OCI-LY7 (cell line): ENCODE results near the gene VPS37C. TPM values are rescaled to one million over a fixed set of nuclear protein-coding genes. Genes with fewer than 3 reads are reported as not detected.

Experiments used
- BruUV-seq: library from RNA; stranded (reverse); fragments of 400-500 nt; replicated peaks from 2 replicates; lab custom pipeline; 2021; lab: Mats Ljungman, UMichigan
- CTCF ChIA-PET: fragments of 300-600 bp; sonication (Branson Sonifier 250); formaldehyde crosslinking; loops from one replicate; lab custom pipeline; 2022; ENCODE audit warnings: antibody characterized with exemption; ENCODE audit not compliant: unreplicated experiment; lab: Charles Lee
- POLR2A ChIA-PET: fragments of 300-600 bp; sonication (Branson Sonifier 250); formaldehyde crosslinking; loops from one replicate; lab custom pipeline; 2022; ENCODE audit warnings: antibody characterized with exemption; lab: Charles Lee
- DNase-seq: peaks from one replicate; pipeline ENCODE4 v3.0.0-alpha.2; 2015; ENCODE audit warnings: low spot score
- H2AFZ ChIP-seq: fragments of 200-600 bp; sonication (generic), shearing (Covaris generic); 2 replicates; pipeline ENCODE4 v1.6.1; 2014; ENCODE audit warnings: mild to moderate bottlenecking, antibody characterized with exemption, low read length, moderate library complexity
- H3K27ac ChIP-seq: fragments of 200-600 bp; sonication (generic); 2 replicates; pipeline ENCODE4 v1.5.1; 2014; ENCODE audit warnings: mixed run types, low read depth, mild to moderate bottlenecking, moderate library complexity, low read length, inconsistent platforms; ENCODE audit not compliant: poor library complexity, severe bottlenecking
- H3K36me3 ChIP-seq: fragments of 200-600 bp; sonication (generic); 2 replicates; pipeline ENCODE4 v1.6.1; 2014; ENCODE audit warnings: mild to moderate bottlenecking, antibody characterized with exemption, low read length, moderate library complexity, mixed read lengths; ENCODE audit not compliant: insufficient read depth
- H3K4me1 ChIP-seq: fragments of 200-600 bp; sonication (generic); 2 replicates; pipeline ENCODE4 v1.5.1; 2014; ENCODE audit warnings: mild to moderate bottlenecking, low read length; ENCODE audit not compliant: insufficient read depth, poor library complexity, severe bottlenecking
- H3K4me2 ChIP-seq: fragments of 200-600 bp; sonication (generic); 2 replicates; pipeline ENCODE4 v1.6.1; 2014; ENCODE audit warnings: mild to moderate bottlenecking, low read length
- H3K4me3 ChIP-seq: fragments of 200-600 bp; sonication (generic); 2 replicates; pipeline ENCODE4 v1.5.1; 2014; ENCODE audit warnings: mild to moderate bottlenecking, low read depth, low read length; ENCODE audit not compliant: poor library complexity, severe bottlenecking
- H3K79me2 ChIP-seq: fragments of 200-600 bp; sonication (generic); 2 replicates; pipeline ENCODE4 v1.6.1; 2016; ENCODE audit warnings: low read depth, mild to moderate bottlenecking, low read length, moderate library complexity, mixed read lengths; ENCODE audit not compliant: insufficient read depth
- H3K9me2 ChIP-seq: fragments of 200-600 bp; sonication (generic); 2 replicates; pipeline ENCODE4 v1.6.1; 2016; ENCODE audit warnings: mild to moderate bottlenecking, low read length, mixed read lengths; ENCODE audit not compliant: insufficient read depth
- H3K9me3 ChIP-seq: fragments of 200-600 bp; sonication (generic); 2 replicates; pipeline ENCODE4 v1.6.1; 2014; ENCODE audit warnings: mild to moderate bottlenecking, mixed run types, low read length, mixed read lengths
- H4K20me1 ChIP-seq: fragments of 200-600 bp; sonication (generic); 2 replicates; pipeline ENCODE4 v1.6.1; 2014; ENCODE audit warnings: mild to moderate bottlenecking, antibody characterized with exemption, low read length, moderate library complexity, mixed read lengths; ENCODE audit not compliant: insufficient read depth
- EZH2phosphoT487 ChIP-seq: fragments of 200-600 bp; sonication (generic); IDR thresholded peaks from 2 replicates; pipeline ENCODE4 v1.6.1; 2018; ENCODE audit warnings: low read depth, borderline replicate concordance, mild to moderate bottlenecking, mixed run types, antibody characterized with exemption, low read length, moderate library complexity, mixed read lengths
- intact Hi-C: fragments of 100-400 bp; cut with micrococcal nuclease; formaldehyde crosslinking; loops from one replicate; pipeline ENCODE4 v1.10.0; 2022; ENCODE audit not compliant: unreplicated experiment
- total RNA-seq, 2 experiments: library from RNA; depleted of rRNA in 1 of 2; stranded (reverse); fragments of >200 nt in 1 of 2; shearing (Covaris generic) in 1 of 2; gene quantifications; 2 replicates each; pipeline ENCODE4 v1.2.3, GENCODE V29; 2014 to 2022
- TF ChIP-seq, protein P1 (sequence below): fragments of 200-600 bp; sonication (generic); conservative IDR thresholded peaks from 2 replicates; pipeline ENCODE4 v1.5.1; 2014; ENCODE audit warnings: mild to moderate bottlenecking, antibody characterized with exemption, low read length, moderate library complexity, mixed read lengths

VPS37C gene
- total RNA-seq, 2 experiments from 2014 or later = 10.3 to 12.8 TPM

DNA sequence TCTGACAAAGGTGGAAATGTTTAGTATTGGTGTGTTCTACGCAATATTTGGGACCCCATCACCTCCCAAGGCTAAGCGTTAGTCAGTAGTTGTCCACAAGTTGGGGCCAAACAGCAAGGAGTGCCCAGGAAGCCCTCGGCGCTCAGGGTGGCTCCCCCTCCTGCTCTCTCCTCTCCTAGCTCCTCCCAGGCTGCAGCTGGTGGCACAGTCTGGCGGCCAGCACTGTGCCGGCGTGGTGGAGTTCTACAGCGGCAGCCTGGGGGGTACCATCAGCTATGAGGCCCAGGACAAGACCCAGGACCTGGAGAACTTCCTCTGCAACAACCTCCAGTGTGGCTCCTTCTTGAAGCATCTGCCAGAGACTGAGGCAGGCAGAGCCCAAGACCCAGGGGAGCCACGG lies 42.2 kb downstream of the VPS37C start:
- TF ChIP-seq EZH2phosphoT487 = no peak
- TF ChIP-seq, protein P1, sequence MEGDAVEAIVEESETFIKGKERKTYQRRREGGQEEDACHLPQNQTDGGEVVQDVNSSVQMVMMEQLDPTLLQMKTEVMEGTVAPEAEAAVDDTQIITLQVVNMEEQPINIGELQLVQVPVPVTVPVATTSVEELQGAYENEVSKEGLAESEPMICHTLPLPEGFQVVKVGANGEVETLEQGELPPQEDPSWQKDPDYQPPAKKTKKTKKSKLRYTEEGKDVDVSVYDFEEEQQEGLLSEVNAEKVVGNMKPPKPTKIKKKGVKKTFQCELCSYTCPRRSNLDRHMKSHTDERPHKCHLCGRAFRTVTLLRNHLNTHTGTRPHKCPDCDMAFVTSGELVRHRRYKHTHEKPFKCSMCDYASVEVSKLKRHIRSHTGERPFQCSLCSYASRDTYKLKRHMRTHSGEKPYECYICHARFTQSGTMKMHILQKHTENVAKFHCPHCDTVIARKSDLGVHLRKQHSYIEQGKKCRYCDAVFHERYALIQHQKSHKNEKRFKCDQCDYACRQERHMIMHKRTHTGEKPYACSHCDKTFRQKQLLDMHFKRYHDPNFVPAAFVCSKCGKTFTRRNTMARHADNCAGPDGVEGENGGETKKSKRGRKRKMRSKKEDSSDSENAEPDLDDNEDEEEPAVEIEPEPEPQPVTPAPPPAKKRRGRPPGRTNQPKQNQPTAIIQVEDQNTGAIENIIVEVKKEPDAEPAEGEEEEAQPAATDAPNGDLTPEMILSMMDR = no peak
- Histone ChIP-seq H3K4me2 (no peak overlapping the region), H2AFZ (no peak overlapping the region), H3K9me3 (no peaks in the 10 kb centered on the region), H3K27ac (no peak overlapping the region), H3K4me1 (peaks cover 6% of the 10 kb centered on the region), H3K9me2 (no peaks in the 10 kb centered on the region), H3K36me3 (no peaks in the 10 kb centered on the region), H3K79me2 (no peaks in the 10 kb centered on the region), H3K4me3 (no peak overlapping the region), H4K20me1 (no peaks in the 10 kb centered on the region)
- no TSS peak for BruUV-seq
- DNase-seq = no peak
- ChIA-PET POLR2A (no interaction called here), CTCF (no interaction called here)
- intact Hi-C loops = no loop called here

DNA sequence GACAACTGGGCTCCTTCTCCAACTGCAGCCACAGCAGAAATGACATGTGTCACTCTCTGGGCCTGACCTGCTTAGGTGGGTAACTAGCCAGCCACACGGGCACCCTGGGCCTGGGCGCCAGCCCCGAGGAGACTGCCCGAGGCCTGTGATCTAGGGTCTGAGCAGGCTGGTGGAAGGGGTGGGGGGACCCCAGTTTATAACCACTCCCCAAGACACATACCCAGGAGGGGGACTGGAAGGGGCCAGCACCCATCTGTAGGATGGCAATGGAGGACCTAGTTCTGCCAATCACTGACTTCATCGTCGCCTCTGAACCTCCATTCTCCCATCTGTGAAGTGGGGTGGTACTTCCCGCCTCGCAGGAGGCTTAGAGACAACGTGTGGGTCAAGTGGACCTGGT lies 42.8 kb downstream of the VPS37C start:
- Histone ChIP-seq H3K27ac (no peak overlapping the region), H3K9me3 (no peaks in the 10 kb centered on the region), H3K79me2 (no peaks in the 10 kb centered on the region), H4K20me1 (no peaks in the 10 kb centered on the region), H3K4me3 (no peak overlapping the region), H3K4me2 (no peak overlapping the region), H3K9me2 (no peaks in the 10 kb centered on the region), H2AFZ (no peak overlapping the region), H3K36me3 (no peaks in the 10 kb centered on the region), H3K4me1 (peaks cover 6% of the 10 kb centered on the region)
- BruUV-seq = no TSS peak
- DNase-seq = no peak
- ChIA-PET POLR2A (no interaction called here), CTCF (interaction anchor here (0.7 kb wide), 1 partner anchor 219 kb away, joined by 4 read pairs; no protein-coding TSS in a partner anchor)
- intact Hi-C loops = no loop called here
- TF ChIP-seq, protein P1 = no peak
- TF ChIP-seq EZH2phosphoT487 = no peak

DNA sequence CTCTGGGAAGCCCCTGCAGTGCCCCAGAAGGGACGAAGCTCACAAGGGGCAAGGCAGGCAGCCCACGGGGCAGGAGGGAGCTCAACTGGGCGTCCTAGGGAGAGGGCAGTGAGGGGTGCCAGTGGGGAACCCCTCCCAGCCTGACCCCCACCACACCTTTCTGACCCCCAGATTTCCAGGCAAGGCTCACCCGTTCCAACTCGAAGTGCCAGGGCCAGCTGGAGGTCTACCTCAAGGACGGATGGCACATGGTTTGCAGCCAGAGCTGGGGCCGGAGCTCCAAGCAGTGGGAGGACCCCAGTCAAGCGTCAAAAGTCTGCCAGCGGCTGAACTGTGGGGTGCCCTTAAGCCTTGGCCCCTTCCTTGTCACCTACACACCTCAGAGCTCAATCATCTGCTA lies 43.2 kb downstream of the VPS37C start:
- H3K9me3 ChIP-seq = no peaks in the 10 kb centered on the region
- H3K9me2 ChIP-seq = no peaks in the 10 kb centered on the region
- H4K20me1 ChIP-seq = no peaks in the 10 kb centered on the region
- no peak overlapping the region for H2AFZ ChIP-seq
- no peaks in the 10 kb centered on the region for H3K79me2 ChIP-seq
- TF ChIP-seq EZH2phosphoT487 = no peak
- TF ChIP-seq, protein P1 = no peak
- intact Hi-C loops = no loop called here
- no peak for DNase-seq
- POLR2A ChIA-PET = no interaction called here
- H3K4me2 ChIP-seq = no peak overlapping the region
- peaks cover 6% of the 10 kb centered on the region for H3K4me1 ChIP-seq
- no peak overlapping the region for H3K4me3 ChIP-seq
- no TSS peak for BruUV-seq
- CTCF ChIA-PET = interaction anchor here (0.7 kb wide), 2 partner anchors 69 to 218 kb away, joined by 3 to 4 read pairs; no protein-coding TSS in a partner anchor
- no peak overlapping the region for H3K27ac ChIP-seq
- H3K36me3 ChIP-seq = no peaks in the 10 kb centered on the region
